Astrocyte (in vitro differentiated cells and primary cell): ENCODE results near the gene ZNF837.

Experiments
- EZH2 ChIP-seq: IDR thresholded peaks from 2 replicates; pipeline ENCODE4 v1.6.1; 2012; ENCODE audit warnings: mild to moderate bottlenecking, low read length, inconsistent platforms; ENCODE audit not compliant: insufficient read depth
- TF ChIP-seq, protein P1 (sequence below): IDR thresholded peaks from 2 replicates; pipeline ENCODE4 v1.5.1; 2011; ENCODE audit warnings: low read depth, mild to moderate bottlenecking, inconsistent platforms, low read length, moderate library complexity; ENCODE audit not compliant: insufficient read depth

GRCh38 chr19:58382997-58383603 lies 2.3 kb upstream of the ZNF837 start:
- TF ChIP-seq, protein P1, sequence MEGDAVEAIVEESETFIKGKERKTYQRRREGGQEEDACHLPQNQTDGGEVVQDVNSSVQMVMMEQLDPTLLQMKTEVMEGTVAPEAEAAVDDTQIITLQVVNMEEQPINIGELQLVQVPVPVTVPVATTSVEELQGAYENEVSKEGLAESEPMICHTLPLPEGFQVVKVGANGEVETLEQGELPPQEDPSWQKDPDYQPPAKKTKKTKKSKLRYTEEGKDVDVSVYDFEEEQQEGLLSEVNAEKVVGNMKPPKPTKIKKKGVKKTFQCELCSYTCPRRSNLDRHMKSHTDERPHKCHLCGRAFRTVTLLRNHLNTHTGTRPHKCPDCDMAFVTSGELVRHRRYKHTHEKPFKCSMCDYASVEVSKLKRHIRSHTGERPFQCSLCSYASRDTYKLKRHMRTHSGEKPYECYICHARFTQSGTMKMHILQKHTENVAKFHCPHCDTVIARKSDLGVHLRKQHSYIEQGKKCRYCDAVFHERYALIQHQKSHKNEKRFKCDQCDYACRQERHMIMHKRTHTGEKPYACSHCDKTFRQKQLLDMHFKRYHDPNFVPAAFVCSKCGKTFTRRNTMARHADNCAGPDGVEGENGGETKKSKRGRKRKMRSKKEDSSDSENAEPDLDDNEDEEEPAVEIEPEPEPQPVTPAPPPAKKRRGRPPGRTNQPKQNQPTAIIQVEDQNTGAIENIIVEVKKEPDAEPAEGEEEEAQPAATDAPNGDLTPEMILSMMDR = no peak
- no peak for TF ChIP-seq EZH2
